Hematopoietic multipotent progenitor cell treated with erythropoietin and hydrocortisone succinate and interleukin-3 and kit ligand, for 17 days (in vitro differentiated cells): ENCODE measurements around the gene HLA-C.
"Not testable (repeated sequence)": the region's sequence is repeated elsewhere in the genome, so short reads cannot be mapped to it uniquely, and the experiment has no call there.

ENCODE experiments used
- DNase-seq: peaks from one replicate; pipeline ENCODE4 v3.0.0-alpha.2; 2015; ENCODE audit warnings: low spot score

The HLA-C gene

DNA sequence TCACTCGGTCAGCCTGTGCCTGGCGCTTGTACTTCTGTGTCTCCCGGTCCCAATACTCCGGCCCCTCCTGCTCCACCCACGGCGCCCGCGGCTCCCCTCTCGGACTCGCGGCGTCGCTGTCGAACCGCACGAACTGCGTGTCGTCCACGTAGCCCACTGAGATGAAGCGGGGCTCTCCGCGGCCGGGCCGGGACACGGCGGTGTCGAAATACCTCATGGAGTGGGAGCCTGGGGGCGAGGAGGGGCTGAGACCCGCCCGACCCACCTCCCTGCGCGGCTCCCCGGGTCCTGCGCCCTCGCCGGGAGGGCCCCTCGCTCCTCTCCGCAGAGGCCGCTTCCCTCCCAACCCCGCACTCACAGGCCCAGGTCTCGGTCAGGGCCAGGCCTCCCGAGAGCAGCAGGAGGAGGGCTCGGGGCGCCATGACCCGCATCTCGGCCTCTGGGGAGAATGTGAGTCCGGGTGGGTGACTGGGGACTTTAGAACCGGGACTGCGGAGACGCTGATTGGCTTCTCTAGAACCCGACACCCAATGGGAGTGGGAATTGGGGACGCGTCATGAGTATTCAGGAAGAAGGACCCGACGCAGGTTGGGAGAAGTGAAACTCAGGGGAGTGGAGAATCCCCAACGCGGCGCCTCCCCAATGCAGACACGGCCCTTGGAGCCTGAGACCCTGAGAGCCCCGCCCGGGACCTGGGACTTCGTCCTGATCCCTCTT is at the start of gene HLA-C:
TSS of gene HLA-C (minus strand) at position 452 of the 717 bp plus-strand sequence. CDS start at position 431, 21 bp downstream.
- peak; percentile 93 for DNase-seq

DNA sequence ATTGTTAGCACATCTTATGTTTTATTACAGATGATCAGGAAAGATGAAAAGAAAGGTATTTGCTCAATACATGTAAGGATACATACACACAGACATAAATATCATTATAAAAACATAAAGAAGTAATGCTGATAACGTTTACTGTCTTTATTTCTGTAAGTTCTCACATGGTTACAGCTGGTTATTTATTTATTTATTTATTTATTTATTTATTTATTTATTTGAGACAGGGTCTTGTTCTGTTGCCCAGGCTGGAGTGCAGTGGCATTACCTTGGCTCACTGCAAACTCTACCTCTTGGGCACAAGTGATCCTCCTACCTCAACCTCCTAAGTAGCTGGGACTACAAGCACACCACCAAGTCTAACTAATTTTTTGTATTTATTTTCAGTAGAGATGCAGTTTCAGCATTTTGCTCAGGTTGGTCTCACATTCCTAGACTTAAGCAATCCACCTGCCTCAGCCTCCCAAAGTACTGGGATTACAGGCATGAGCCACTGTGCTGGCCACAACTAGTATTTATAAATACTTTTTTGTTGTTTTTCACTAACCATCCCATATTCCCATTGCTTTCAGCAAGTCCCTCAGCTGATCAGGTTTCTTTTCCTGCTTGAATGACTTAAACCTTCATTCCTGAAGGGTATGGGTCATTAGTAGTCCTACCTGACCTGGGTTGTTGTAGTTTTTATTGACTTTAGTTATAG is 49.3 kb upstream of the HLA-C start:
- DNase-seq: no peak

DNA sequence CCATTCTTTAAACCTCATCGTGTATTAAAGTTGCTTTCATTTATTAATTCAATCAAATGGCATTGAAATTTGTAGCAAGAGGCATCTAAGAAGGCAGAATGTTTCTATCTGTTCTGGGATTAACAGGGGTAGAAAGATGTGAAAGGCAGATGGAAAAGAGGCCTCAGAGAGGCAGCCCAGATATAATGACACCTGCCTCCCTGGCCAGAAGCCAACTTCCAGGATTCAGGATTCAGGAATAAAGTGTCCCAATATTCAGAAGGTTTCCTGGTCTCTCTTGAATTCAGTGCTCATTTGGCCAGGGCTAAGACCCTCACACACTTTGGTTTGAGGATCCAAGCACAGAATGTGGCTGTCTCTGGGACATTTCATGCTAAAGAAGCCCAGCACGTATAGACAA is 45.1 kb upstream of the HLA-C start:
- DNase-seq: no peak

DNA sequence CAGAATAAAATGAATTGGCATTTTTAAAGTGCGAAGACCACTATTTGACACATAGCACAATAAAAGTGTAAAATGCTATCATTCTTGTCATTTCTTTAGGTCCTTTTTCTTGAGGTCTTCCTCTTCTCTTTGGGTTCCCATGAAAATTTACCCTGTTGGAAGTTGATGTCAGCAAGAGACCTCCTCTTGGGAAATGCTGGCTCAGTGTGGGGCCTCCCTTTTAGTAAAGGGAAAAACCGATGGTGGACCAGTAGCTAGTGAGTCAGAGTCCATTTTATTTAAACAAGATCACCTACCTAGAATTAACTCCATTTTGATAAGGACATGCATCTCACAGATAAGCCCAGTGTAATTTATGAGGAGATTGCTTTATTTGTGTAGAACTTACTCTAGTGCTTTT is 37.7 kb upstream of the HLA-C start:
- DNase-seq: no peak

DNA sequence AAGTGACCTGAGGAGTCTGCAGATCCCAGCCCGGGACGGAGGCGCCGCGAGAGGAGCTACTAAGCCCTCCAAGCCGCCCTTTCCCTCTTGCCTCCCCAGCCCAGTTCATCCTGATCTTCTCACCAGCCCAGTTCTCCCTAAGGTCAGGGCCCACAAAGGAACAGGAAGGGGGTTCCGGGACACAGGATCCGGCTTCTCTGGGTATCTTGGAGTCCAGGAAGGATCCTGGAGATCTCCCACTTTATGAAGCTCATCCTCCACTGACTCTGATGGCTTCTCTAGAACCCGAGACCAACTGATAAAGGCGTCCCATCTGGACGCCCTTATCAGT is 36.9 kb upstream of the HLA-C start:
- no peak for DNase-seq

DNA sequence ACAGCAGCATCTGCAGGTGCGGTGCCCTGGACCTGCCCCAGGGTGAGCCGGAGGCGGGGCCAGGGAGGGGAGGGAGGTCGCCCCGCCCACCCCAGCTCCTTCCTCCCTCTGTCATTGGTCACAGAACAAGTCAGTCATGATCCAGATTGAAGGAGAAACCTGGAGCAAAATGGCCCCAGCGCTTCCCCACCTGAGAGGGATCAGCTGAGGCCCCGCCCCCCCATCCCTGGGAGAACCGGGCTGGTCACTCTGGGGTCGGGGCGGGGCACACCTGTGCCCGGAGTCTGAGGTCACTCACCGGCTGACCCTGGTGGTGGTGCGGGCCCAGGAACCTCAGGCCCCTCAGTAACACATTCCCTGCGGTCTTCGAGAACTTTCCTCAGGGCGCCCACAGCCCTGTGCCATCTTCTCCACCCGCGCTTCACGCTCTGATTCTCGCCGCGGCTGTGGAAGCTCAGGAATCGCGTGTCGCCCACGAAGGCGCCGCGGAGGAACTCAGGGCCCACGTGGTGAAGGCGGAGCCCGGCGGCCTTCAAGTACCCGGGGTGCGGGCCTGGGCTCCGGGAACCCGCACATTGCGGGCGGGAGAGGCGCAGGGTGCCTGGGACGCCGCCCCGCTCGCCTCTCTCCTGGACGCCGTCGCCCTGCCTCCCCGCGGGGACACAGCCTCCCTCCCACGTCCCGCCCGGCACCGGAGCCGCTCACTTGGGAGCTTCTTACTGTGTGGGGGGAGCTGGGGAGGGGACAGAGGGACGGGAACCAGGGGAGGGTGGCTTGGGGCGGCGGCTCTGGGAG is 36.4 kb upstream of the HLA-C start:
- DNase-seq: no peak

DNA sequence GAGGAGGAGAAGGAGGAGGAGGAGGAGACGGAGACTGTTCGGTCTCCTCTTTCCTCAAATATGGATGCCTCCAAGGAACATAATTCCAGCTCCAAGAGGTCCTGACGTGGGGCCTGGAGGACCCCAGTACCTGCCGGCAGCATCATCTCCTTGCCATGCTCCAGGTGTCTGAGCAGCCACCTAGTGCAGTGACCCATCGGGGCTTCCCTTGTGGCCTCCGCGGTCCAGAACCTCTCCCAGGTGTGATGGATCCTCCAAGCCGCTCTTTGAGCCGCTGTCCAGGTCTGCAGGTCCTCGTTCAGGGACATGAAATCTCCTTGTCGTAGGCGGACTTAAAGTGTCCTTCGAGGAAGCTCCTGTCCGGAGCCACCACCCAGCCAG is 35.8 kb upstream of the HLA-C start:
- DNase-seq: no peak

DNA sequence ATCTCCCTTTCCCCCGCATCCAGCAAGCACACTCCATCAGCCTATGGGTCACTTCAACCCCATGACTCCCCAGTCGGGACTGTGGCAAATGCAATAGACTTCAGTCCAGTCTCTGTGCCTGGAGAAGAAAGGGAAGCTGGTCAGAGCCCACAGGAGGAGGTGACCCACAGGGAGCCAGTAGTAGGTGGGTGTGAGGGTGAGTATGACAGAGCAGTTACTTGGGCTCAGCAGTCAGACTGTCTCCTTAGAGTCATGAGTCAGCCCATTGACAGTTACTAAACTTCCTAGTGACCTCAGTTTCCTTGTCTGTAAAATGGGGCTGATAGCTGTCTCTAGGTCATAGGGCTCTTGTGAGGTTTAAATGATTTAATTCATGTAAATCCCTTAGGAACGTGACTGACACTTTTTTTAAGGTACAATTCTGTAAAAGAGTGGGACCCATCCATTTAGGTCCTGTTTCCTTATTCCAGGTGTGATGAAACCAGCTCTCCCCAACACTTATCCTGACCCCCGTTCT is 33.9 kb upstream of the HLA-C start:
- DNase-seq: no peak

DNA sequence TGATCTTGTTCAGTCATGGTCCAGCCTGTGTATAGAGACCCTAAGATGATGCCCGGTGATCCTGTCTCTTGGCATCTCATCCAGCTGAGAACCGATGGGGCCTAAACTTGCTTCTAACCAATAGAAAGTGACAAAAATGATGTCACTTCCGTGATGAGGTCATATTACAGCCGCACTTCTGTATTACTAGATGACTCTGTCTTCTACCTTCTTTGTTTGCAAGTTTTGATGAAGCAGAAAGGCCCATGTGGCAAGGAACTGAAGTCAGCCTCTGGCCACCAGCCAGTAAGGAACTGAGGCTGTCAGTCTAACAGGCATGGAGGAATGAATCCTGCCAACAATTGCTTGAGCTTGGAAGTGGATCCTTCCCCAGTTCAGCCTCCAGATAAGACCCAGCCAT is 32.8 kb upstream of the HLA-C start:
- DNase-seq: peak; percentile 2

DNA sequence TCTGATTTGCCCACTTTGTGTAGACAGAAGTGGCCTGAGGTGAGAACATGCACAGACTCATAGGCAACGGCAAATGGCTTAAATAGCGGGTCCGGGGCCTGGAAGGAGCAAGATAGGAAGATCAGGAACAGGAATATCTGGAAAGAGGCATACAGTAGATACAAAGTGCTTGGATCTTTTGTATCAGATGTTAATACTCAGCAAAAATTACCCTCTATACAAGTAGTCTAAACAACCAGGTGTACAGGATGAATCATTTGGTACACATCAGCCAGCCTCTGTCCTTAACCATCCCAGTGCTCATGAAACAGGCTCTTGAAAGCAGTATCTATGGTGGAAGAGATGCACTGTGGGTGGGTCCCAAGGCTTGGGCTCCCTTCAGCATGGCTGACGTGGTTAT is 28.9 kb upstream of the HLA-C start:
- no peak for DNase-seq

DNA sequence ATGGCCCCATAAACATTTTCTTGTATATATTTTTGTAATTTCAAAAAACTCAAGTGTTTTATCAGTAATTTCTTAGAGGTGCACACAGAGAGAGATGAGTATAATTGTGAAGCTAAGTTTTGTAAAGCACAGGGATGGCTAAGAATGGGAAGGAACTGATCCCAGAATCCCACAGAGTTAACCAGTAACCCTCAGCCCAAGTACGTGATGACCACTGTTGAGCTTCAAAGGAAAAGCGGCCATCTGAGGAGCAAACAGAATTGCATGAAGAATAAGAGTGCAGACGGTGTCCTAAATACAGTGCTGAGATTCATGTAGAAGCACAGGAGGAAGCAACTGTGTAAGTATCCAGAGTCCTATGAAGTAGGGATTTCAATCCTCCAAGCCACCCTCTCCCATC is 28.1 kb upstream of the HLA-C start:
- no peak for DNase-seq

DNA sequence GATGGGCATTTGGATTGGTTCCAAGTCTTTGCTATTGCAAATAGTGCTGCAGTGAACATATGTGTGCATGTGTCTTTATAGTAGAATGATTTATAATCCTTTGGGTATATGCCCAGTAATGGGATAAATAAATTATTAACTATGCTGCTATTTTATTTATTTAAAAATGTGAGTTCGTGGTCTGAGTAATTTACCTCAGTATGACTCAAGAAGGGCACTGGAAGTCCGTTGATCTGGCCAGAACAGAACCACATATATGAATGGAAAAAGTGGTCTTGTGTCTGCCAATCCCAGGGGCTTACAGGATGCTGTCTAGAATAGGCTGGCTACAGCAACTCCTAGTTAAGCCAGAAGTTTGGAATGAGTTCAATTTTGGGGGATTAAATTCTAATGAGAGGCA is 27.6 kb upstream of the HLA-C start:
- DNase-seq: no peak

DNA sequence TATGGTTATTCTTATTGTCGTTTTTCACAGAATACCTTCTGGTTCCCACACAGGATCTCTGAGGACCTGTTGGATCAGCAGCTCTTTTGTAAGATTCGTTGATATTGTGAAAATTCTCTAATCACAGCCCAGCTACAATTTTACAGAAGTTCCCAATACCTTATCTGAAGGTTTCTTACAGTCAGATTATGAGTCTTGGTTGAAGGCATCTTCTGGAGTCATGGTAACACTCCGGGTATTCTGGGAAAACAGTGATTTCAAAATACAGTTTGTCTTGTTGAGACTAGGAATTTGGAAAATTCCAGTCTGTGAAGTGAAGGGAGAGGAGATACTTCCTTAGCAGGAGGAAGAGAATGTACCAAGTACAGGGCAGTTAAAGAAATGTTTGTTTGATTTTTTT is 22.2 kb upstream of the HLA-C start:
- DNase-seq: no peak

DNA sequence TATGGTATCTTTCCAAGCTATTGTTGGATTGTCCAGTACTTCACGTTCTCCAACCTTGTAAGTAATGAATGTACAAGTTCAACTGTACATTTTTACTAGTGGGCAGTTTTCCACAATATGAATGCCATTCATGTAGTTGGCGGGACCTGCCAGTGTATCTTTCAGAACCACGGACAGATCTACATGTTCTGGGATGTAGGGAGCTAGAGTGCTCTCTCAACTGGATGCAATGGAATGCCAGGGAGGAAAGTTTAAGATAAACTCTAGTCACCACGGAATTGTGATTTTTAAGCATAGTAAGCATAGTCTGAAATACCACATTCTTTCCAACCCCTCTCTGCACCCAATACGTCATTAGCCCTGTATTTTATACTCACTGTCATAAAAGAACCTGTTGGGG is 21.5 kb upstream of the HLA-C start:
- no peak for DNase-seq

DNA sequence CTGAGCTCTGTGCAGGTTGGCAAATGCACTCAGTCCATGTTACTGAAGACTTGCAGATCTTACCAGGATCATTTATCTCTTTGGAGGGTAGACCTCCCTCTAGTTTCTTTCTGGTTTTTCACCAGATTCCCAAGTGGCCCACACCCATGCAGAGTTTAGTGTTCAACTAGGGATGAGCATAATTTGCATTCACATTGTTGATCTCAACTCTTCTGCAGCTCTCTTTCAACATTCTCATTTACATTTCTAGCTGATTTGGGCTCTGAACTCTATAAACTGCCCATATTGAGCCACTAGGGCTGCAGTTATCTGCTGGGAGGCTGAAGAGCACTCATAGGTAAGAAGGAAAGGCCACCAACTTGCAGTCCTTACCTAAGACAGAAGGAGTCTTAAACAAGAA is 17.9 kb upstream of the HLA-C start:
- no peak for DNase-seq

DNA sequence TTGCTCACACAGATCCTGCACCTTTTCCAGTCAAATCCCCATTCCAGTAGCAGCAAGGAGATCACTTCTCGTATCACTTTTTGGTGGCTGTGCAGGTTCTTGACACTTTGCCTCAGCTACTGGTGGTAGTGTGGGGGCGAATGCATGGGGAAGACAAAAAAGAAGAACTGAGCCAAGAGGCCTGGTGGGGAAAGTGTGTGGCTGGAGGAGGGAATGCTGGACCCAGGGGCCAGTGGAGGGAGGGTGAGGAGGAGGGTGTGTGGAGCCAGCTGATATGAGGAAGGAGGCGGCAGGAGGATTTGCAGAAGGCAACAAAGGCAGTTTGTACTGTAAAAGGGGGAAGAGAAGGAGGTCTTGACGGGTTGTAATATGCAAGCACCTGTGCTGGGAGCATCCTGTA is 15.7 kb upstream of the HLA-C start:
- no peak for DNase-seq

DNA sequence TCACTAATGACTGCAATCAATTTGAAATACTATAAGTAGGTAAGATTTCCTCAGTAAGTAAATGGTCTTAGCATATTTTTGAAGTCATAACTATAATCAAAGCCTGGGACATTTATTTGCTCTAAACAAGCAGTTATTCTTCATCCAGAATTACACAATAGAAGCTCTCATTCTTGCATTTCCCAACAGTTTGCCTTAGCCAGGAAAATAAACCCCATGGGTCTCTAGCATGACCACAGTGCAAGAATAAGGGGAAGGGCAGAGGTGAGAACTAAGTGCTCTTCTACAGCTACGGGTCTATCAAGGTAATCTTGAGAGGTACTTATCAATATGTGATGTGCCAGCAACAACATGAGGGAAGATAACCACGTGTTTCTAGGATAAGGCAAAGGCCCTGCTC is 14.1 kb upstream of the HLA-C start:
- no peak for DNase-seq

DNA sequence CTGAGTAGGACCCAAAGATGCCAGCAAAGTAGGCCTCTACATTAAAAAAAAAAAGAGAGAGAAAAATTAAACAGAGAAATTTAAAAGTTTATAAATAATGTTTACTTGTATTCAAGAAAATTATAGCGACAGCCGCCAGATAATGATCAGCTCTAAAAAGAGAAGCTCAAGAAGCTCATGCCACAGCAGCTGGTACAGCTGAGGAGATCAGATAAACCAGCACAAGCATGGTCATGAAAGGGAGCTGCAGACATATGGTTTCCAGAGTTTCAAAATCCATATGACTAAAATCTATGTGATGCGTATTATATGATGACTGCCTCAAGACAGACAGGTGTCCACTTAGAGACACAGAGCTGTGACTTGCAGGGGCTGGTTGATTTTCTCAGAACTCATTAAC is 13.6 kb upstream of the HLA-C start:
- no peak for DNase-seq

DNA sequence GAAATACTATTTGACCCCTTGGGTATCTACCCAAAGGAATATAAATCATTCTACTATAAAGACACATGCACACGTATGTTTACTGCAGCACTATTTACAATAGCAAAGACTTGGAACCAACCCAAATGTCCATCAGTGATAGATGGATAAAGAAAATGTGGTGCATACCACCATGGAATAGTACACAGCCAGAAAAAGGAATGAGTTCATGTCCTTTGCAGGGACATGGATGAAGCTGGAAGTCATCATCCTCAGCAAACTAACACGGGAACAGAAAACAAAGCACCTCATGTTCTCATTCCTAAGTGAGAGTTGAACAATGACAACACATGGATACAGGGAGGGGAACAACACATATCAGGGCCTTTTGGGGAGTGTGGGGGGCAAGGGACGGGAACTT is 7.8 kb upstream of the HLA-C start:
- DNase-seq: not testable (repeated sequence)

DNA sequence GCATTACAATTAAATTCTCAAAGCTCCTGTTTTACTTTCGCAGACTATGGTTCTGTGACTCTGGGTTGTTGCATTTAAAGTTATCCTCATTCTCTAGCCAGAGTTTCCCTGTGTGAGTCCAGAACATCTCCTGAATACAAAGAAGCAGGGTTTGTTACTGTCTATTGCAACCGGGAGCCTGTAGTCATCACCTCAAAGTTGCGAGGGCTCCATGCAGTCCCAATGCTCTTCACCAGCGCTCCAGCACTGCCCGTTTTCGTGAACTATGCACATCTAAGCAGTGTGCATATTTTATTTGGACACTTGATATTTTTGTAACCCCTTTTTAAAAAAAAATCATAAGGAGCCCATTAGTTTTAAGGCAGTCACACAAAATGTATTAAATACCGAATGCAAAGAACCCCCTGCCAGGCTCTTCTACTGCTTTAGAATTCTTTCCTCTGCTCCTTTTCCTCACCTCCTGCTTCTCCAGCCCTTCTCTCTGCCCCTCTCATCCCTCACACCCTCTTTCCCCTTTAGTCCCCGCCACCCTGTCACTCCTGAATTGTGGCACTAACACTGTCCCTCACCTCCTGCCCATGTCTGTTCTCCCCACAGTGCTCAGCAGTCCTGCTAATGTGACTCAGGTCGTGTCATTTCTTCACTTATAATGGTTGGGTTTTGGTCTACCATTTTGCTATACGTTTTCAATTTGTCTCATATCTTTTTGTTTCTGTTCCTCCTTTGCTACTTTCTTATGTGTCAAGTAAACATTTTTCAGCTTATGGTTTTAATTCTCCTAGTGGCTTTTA is 1.1 kb upstream of the HLA-C start:
- DNase-seq: no peak

DNA sequence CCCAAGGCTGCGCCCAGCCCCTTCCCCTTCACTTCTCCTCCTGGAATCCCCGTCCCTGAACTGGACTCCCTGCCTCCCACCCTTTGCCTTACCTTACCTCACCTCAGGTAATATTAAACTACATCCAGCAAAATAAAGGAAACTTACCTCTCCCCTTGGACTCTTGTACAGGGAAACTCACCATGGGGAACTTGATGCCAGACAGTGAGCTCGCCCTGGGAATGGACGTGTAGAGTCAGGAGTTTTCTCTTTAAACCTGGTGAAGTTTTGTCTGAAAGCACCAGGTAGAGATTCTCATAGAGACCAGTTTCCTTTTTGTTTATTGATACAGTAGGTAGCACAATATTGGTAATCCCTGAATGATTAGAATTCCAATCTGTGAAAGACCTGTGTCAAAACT is 544 bp upstream of the HLA-C start:
- DNase-seq: peak; percentile 14
